Type B pancreatic cell (in vitro differentiated cells): Measurements from ENCODE around the gene DOCK2. TPM values are rescaled to one million over a fixed set of nuclear protein-coding genes. Genes with fewer than 3 reads are reported as not detected.
"Not testable (repeated sequence)": the region's sequence is repeated elsewhere in the genome, so short reads cannot be mapped to it uniquely, and the experiment has no call there.

ENCODE experiments used
- DNase-seq: peaks from one replicate; pipeline ENCODE4 v3.0.0; 2021; ENCODE audit warnings: mixed read lengths; ENCODE audit not compliant: unreplicated experiment; ENCODE audit errors: extremely low spot score
- H3K27ac Mint-ChIP-seq: 2 replicates; pipeline ENCODE4 v1.8.0; 2021; ENCODE audit warnings: mild to moderate bottlenecking, mixed read lengths
- H3K27me3 Mint-ChIP-seq: 2 replicates; pipeline ENCODE4 v1.8.0; 2021; ENCODE audit warnings: mixed read lengths
- H3K36me3 Mint-ChIP-seq: 2 replicates; pipeline ENCODE4 v1.8.0; 2021; ENCODE audit warnings: mixed read lengths
- H3K4me1 Mint-ChIP-seq: one replicate; pipeline ENCODE4 v1.8.0; 2021; ENCODE audit warnings: mixed read lengths; ENCODE audit not compliant: unreplicated experiment
- H3K4me3 Mint-ChIP-seq: 2 replicates; pipeline ENCODE4 v1.8.0; 2021; ENCODE audit warnings: mild to moderate bottlenecking, mixed read lengths
- H3K9me3 Mint-ChIP-seq: 2 replicates; pipeline ENCODE4 v1.8.0; 2021; ENCODE audit warnings: mixed read lengths
- total RNA-seq: library from RNA; stranded (reverse); gene quantifications from 2 replicates; pipeline ENCODE4 v1.2.1, GENCODE V29; 2021; ENCODE audit warnings: low replicate concordance
- TF ChIP-seq, protein P1 (sequence below): fragments of 200-600 bp; sonication (generic); conservative IDR thresholded peaks from 2 replicates; pipeline ENCODE4 v1.5.0; 2021; ENCODE audit warnings: antibody characterized with exemption, mild to moderate bottlenecking

DOCK2 gene
- total RNA-seq, 1 donor from 2014 or later: 0.82 TPM

- Mint-ChIP-seq H3K27me3 (peaks cover 50% of the 10 kb centered on the region), H3K9me3 (no peaks in the 10 kb centered on the region), H3K36me3 (no peaks in the 10 kb centered on the region), H3K4me1 (no peaks in the 10 kb centered on the region), H3K27ac (no peak overlapping the region), H3K4me3 (no peak overlapping the region)
- no peak for DNase-seq
- TF ChIP-seq, protein P1, sequence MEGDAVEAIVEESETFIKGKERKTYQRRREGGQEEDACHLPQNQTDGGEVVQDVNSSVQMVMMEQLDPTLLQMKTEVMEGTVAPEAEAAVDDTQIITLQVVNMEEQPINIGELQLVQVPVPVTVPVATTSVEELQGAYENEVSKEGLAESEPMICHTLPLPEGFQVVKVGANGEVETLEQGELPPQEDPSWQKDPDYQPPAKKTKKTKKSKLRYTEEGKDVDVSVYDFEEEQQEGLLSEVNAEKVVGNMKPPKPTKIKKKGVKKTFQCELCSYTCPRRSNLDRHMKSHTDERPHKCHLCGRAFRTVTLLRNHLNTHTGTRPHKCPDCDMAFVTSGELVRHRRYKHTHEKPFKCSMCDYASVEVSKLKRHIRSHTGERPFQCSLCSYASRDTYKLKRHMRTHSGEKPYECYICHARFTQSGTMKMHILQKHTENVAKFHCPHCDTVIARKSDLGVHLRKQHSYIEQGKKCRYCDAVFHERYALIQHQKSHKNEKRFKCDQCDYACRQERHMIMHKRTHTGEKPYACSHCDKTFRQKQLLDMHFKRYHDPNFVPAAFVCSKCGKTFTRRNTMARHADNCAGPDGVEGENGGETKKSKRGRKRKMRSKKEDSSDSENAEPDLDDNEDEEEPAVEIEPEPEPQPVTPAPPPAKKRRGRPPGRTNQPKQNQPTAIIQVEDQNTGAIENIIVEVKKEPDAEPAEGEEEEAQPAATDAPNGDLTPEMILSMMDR: no peak
These were observed 112.2 kb downstream of the DOCK2 start for GRCh38 chr5:169749295-169749694.

DNA sequence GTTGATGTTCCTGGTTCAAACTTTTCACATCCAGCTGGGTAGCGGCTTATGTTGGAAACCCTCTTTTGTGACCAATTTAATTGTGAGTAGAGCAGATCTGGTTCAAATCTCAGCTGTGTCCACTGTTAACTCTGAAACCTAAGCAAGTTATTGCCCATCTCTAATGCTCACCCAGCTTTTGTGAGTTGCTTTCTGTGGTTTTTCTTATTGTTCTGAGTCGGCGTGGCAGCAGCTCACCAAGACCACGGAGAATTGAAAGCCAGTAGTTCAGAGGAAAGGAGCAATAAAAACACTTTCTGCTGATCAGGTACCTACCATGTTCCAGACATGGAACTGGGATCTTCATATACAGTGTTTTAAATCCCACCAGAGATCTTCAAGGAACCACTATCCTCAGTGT is 114.4 kb downstream of the DOCK2 start:
- no peak overlapping the region for H3K27ac Mint-ChIP-seq
- H3K4me3 Mint-ChIP-seq: no peak overlapping the region
- peaks cover 31% of the 10 kb centered on the region for H3K27me3 Mint-ChIP-seq
- TF ChIP-seq, protein P1: no peak
- DNase-seq: no peak
- no peaks in the 10 kb centered on the region for H3K4me1 Mint-ChIP-seq
- no peaks in the 10 kb centered on the region for H3K36me3 Mint-ChIP-seq
- no peaks in the 10 kb centered on the region for H3K9me3 Mint-ChIP-seq

DNA sequence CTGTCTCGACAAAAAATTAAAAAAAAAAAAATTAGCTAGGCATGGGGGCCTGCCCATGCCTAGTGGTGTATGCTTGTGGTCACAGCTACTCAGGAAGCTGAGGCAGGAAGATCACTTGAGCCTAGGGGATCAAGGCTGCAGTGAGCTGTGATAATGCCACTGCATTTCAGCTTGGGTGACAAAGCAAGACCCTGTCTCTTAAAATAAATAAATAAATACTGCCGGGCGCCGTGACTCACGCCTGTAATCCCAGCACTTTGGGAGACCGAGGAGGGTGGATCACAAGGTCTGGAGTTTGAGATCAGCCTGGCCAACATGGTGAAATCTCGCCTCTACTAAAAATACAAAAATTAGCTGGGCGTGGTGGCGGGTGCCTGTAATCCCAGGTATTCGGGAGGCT is 115.5 kb downstream of the DOCK2 start:
- not testable (repeated sequence) for H3K4me1 Mint-ChIP-seq, H3K9me3 Mint-ChIP-seq, H3K36me3 Mint-ChIP-seq, H3K27ac Mint-ChIP-seq, H3K4me3 Mint-ChIP-seq, DNase-seq
- H3K27me3 Mint-ChIP-seq: peaks cover 27% of the 10 kb centered on the region

DNA sequence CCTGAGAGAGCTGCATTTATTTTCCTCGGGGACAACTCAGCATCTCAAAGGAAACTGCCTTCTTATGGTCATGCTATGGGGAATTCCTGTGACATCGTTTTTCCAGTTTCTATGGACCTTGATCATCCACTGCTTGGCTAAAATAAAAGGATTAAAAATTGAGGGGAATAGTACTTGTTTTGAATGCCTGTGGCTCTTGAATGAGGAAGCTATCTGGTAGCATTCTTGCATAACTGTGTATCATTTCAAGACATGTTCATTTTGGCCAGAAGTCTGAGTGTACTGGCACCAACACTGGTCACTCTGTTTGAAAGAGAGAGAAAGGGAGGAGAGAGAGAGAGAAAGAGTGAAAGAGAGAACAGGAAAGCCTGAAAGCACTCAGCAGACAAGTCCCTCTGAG is 116.7 kb downstream of the DOCK2 start:
- peaks cover 24% of the 10 kb centered on the region for H3K27me3 Mint-ChIP-seq

DNA sequence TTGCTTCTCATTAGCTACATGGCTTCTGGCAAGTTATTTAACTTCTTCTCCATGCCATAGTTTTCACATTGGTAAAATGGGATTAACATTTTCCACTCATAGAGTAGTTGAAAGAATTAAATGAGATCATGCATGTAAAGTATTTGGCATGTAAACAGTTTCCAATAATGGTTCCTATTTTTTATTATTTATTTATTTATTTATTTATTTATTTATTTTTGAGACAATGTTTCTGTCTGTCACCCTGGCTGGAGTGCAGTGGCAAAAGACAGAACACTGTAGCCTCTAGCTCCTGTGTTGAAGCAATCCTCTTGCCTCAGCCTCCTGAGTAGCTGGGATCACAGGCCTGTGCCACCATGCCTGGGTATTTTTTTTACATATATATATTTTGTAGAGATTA is 117.7 kb downstream of the DOCK2 start:
- Mint-ChIP-seq H3K9me3 (no peaks in the 10 kb centered on the region), H3K36me3 (no peaks in the 10 kb centered on the region), H3K4me3 (no peak overlapping the region), H3K27ac (no peak overlapping the region), H3K27me3 (peaks cover 24% of the 10 kb centered on the region), H3K4me1 (no peaks in the 10 kb centered on the region)
- DNase-seq: no peak
- TF ChIP-seq, protein P1: no peak

More for the DNA sequence above, 116.7 kb downstream of the DOCK2 start:
- H3K4me1 Mint-ChIP-seq: no peaks in the 10 kb centered on the region
- DNase-seq: no peak
- no peak overlapping the region for H3K4me3 Mint-ChIP-seq
- H3K36me3 Mint-ChIP-seq: no peaks in the 10 kb centered on the region
- no peak overlapping the region for H3K27ac Mint-ChIP-seq
- TF ChIP-seq, protein P1: no peak
- H3K9me3 Mint-ChIP-seq: no peaks in the 10 kb centered on the region

GRCh38 chr5:169756071-169756765 is 119.1 kb downstream of the DOCK2 start:
- H3K9me3 Mint-ChIP-seq: no peaks in the 10 kb centered on the region

More at GRCh38 chr5:169756071-169756765, 119.1 kb downstream of the DOCK2 start:
- H3K27me3 Mint-ChIP-seq: peaks cover 21% of the 10 kb centered on the region
- no peaks in the 10 kb centered on the region for H3K4me1 Mint-ChIP-seq
- H3K27ac Mint-ChIP-seq: no peak overlapping the region
- DNase-seq: no peak
- no peak overlapping the region for H3K4me3 Mint-ChIP-seq
- TF ChIP-seq, protein P1: no peak
- H3K36me3 Mint-ChIP-seq: no peaks in the 10 kb centered on the region
